ENCODE data around the gene TMEM63C.

The TMEM63C gene

GRCh38 chr14:77178656-77179055 lies 2.9 kb upstream of the TMEM63C start:
- Histone ChIP-seq H3K9me3 (ENCODE audit: control insufficient read depth in 5 of 5, low read length in 5 of 5) (no peaks in the 10 kb centered on the region), H3K4me3 (ENCODE audit: low read depth in 1 of 5, low read length in 5 of 5) (no peak overlapping the region), H3K36me3 (ENCODE audit: control insufficient read depth in 5 of 5, insufficient read depth in 5 of 5, low read length in 5 of 5) (no peaks in the 10 kb centered on the region), H3K27ac (ENCODE audit: low read depth, low read length) (no peak overlapping the region), H3K9ac (ENCODE audit: low read length in 5 of 5) (no peak overlapping the region), H3K4me1 (ENCODE audit: control insufficient read depth in 5 of 5, insufficient read depth in 5 of 5, low read length in 5 of 5) (peaks cover 0 to 11% (median 9%) of the 10 kb centered on the region in 5 donors), H3K27me3 (ENCODE audit: control insufficient read depth in 5 of 5, insufficient read depth in 4 of 5, low read length in 5 of 5) (peaks cover 16 to 36% (median 32%) of the 10 kb centered on the region in 5 donors)

DNA sequence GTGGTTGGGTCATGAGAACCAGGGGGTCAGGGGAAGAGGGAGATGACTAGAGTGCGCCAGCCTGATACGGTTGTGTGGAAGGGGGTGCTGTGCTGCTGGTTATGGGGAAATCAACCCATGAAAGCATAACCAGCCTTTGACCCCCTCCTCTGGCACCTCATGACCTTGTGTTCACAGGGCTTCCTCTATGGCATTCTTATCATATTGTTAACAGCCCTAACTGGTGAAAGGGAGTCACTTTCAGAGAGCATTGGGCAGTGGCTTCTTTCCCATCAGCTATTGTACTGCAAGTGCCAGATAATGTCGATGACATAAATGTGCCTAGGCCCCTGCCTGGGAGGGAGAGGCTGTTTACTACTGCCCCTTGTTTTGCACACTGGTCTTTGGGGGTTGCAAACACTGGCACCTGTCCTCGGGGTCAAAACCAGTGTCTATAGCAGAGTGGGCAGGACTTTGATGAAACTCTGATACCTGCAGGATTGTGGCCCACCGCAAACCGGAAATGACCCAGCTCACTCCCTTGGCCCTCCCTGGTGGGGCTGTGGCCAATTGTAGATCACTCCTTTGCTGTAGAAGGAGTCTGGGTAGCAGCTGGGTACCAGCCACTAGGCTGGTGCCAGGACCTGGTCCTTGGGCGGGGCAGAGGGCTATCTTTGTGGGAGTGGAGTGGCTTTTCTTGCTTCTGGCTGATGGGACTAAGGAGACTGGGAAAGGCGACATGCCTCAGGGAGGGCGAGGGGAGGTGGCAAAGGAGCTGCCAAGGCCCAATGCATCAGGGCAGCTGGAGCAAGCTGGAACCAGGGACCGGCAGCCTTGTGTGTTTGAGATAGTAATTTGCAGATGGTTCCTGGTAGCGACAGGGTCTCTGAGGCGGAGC lies 634 bp upstream of the TMEM63C start:
- Histone ChIP-seq H3K4me3 (ENCODE audit: low read depth in 1 of 5, low read length in 5 of 5) (no peak overlapping the region), H3K9ac (ENCODE audit: low read length in 5 of 5) (no peak overlapping the region), H3K36me3 (ENCODE audit: control insufficient read depth in 5 of 5, insufficient read depth in 5 of 5, low read length in 5 of 5) (no peaks in the 10 kb centered on the region), H3K27me3 (ENCODE audit: control insufficient read depth in 5 of 5, insufficient read depth in 4 of 5, low read length in 5 of 5) (peaks cover 16 to 51% (median 43%) of the 10 kb centered on the region in 5 donors), H3K4me1 (ENCODE audit: control insufficient read depth in 5 of 5, insufficient read depth in 5 of 5, low read length in 5 of 5) (peaks cover 0 to 11% (median 9%) of the 10 kb centered on the region in 5 donors), H3K9me3 (ENCODE audit: control insufficient read depth in 5 of 5, low read length in 5 of 5) (no peaks in the 10 kb centered on the region), H3K27ac (ENCODE audit: low read depth, low read length) (no peak overlapping the region)

- Histone ChIP-seq H3K27ac (ENCODE audit: low read depth, low read length) (no peak overlapping the region), H3K36me3 (ENCODE audit: control insufficient read depth in 5 of 5, insufficient read depth in 5 of 5, low read length in 5 of 5) (no peaks in the 10 kb centered on the region), H3K27me3 (ENCODE audit: control insufficient read depth in 5 of 5, insufficient read depth in 4 of 5, low read length in 5 of 5) (peaks cover 16 to 56% (median 54%) of the 10 kb centered on the region in 5 donors), H3K9ac (ENCODE audit: low read length in 5 of 5) (no peak overlapping the region), H3K4me1 (ENCODE audit: control insufficient read depth in 5 of 5, insufficient read depth in 5 of 5, low read length in 5 of 5) (peaks cover 0 to 11% (median 9%) of the 10 kb centered on the region in 5 donors), H3K4me3 (ENCODE audit: low read depth in 1 of 5, low read length in 5 of 5) (no peak overlapping the region), H3K9me3 (ENCODE audit: control insufficient read depth in 5 of 5, low read length in 5 of 5) (no peaks in the 10 kb centered on the region)
These were observed 2.3 kb downstream of the TMEM63C start for GRCh38 chr14:77183896-77184295.

GRCh38 chr14:77184396-77185092 lies 2.9 kb downstream of the TMEM63C start:
- H3K4me3 ChIP-seq (ENCODE audit: low read depth in 1 of 5, low read length in 5 of 5): no peak overlapping the region
- peaks cover 0 to 11% (median 9%) of the 10 kb centered on the region in 5 donors for H3K4me1 ChIP-seq (ENCODE audit: control insufficient read depth in 5 of 5, insufficient read depth in 5 of 5, low read length in 5 of 5)
- H3K27me3 ChIP-seq (ENCODE audit: control insufficient read depth in 5 of 5, insufficient read depth in 4 of 5, low read length in 5 of 5): peaks cover 16 to 57% (median 54%) of the 10 kb centered on the region in 5 donors
- H3K36me3 ChIP-seq (ENCODE audit: control insufficient read depth in 5 of 5, insufficient read depth in 5 of 5, low read length in 5 of 5): no peaks in the 10 kb centered on the region
- no peaks in the 10 kb centered on the region for H3K9me3 ChIP-seq (ENCODE audit: control insufficient read depth in 5 of 5, low read length in 5 of 5)
- H3K9ac ChIP-seq (ENCODE audit: low read length in 5 of 5): no peak overlapping the region
- no peak overlapping the region for H3K27ac ChIP-seq (ENCODE audit: low read depth, low read length)

DNA sequence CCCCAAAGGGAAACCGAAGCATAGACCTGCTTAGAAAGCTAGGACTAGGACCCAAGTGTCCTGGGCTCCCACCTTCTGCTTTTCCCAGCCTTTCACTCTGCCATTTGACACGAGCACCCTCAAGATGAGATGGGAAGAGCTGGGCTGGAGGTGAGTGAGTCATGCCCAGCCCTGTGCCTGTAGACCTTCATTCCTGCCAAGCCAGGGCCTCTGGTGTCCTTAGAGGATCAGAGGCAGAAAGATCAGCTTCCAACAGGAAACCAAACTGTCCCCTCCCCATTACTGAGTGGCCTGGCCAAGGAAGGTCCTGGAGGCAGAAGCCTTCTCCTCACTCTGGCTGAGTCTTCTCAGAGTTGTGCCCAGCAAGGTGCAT lies 3.5 kb downstream of the TMEM63C start:
- H3K27me3 ChIP-seq (ENCODE audit: control insufficient read depth in 5 of 5, insufficient read depth in 4 of 5, low read length in 5 of 5): peaks cover 16 to 58% (median 54%) of the 10 kb centered on the region in 5 donors
- H3K27ac ChIP-seq (ENCODE audit: low read depth, low read length): no peak overlapping the region
- H3K36me3 ChIP-seq (ENCODE audit: control insufficient read depth in 5 of 5, insufficient read depth in 5 of 5, low read length in 5 of 5): no peaks in the 10 kb centered on the region
- no peak overlapping the region for H3K9ac ChIP-seq (ENCODE audit: low read length in 5 of 5)
- H3K9me3 ChIP-seq (ENCODE audit: control insufficient read depth in 5 of 5, low read length in 5 of 5): no peaks in the 10 kb centered on the region
- peaks cover 0 to 11% (median 9%) of the 10 kb centered on the region in 5 donors for H3K4me1 ChIP-seq (ENCODE audit: control insufficient read depth in 5 of 5, insufficient read depth in 5 of 5, low read length in 5 of 5)
- H3K4me3 ChIP-seq (ENCODE audit: low read depth in 1 of 5, low read length in 5 of 5): no peak overlapping the region

DNA sequence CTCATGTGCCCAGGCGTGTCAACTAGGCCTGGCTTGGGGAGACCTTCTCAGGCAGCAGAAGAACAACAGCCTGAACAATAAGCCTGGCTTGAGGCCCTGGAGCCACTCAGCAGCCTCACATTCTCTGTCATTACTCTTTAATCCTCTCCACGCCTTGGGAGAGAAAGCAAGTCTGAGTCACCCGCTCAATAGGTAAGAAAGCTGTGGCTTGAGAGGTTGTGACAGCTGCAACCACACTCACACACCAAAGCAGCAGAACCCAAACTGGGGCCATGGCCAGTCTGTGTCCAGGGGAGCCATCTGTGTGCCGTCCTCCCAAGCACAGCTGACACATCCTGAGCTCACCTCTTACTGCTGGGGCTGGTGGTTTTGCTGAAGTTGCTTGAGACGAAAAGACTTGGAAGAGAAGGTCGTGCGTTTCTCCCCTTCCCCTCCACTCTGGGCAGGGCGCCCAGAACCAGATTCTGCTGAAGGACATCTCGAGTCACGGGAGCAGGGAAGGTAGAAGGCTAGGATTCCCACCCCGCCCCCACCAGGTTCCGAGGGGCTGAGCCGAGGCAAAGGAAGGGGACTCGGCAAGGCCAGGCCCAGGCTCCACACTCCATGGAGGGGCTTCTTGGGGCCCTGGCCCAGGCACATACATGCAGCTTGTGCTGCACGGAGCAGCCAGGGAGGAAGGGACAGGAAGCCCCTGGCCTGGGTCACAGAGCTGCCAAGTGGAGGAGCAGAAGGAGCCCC lies 5.5 kb downstream of the TMEM63C start:
- Histone ChIP-seq H3K36me3 (ENCODE audit: control insufficient read depth in 5 of 5, insufficient read depth in 5 of 5, low read length in 5 of 5) (no peaks in the 10 kb centered on the region), H3K27me3 (ENCODE audit: control insufficient read depth in 5 of 5, insufficient read depth in 4 of 5, low read length in 5 of 5) (peaks cover 3 to 43% (median 38%) of the 10 kb centered on the region in 5 donors), H3K9ac (ENCODE audit: low read length in 5 of 5) (no peak overlapping the region), H3K27ac (ENCODE audit: low read depth, low read length) (no peak overlapping the region), H3K9me3 (ENCODE audit: control insufficient read depth in 5 of 5, low read length in 5 of 5) (no peaks in the 10 kb centered on the region), H3K4me3 (ENCODE audit: low read depth in 1 of 5, low read length in 5 of 5) (no peak overlapping the region), H3K4me1 (ENCODE audit: control insufficient read depth in 5 of 5, insufficient read depth in 5 of 5, low read length in 5 of 5) (peaks cover 0 to 3% (median 3%) of the 10 kb centered on the region in 5 donors)

DNA sequence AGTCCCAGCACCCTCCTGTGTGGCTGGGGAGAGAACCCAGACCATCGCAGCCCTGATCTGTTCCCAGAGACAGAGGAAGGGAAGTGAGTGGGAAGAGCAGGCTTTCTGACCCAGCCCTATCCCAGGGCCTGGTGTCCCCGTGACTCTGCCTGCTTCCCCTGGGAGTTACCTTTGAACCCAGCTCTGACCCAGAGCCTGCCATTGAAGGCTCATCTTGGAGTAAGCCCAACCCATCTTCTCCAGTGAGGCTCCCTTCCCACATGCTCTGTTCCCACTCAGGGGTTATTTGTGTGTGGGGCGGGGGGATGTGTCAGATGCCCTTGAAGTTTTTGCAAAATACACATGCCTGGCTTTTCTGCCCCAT lies 6.0 kb downstream of the TMEM63C start:
- H3K9ac ChIP-seq (ENCODE audit: low read length in 5 of 5): no peak overlapping the region
- no peaks in the 10 kb centered on the region for H3K9me3 ChIP-seq (ENCODE audit: control insufficient read depth in 5 of 5, low read length in 5 of 5)
- no peaks in the 10 kb centered on the region for H3K36me3 ChIP-seq (ENCODE audit: control insufficient read depth in 5 of 5, insufficient read depth in 5 of 5, low read length in 5 of 5)
- H3K27me3 ChIP-seq (ENCODE audit: control insufficient read depth in 5 of 5, insufficient read depth in 4 of 5, low read length in 5 of 5): peaks cover 0 to 37% (median 32%) of the 10 kb centered on the region in 5 donors
- H3K4me3 ChIP-seq (ENCODE audit: low read depth in 1 of 5, low read length in 5 of 5): no peak overlapping the region
- H3K4me1 ChIP-seq (ENCODE audit: control insufficient read depth in 5 of 5, insufficient read depth in 5 of 5, low read length in 5 of 5): no peaks in the 10 kb centered on the region
- no peak overlapping the region for H3K27ac ChIP-seq (ENCODE audit: low read depth, low read length)

- no peak overlapping the region for H3K9ac ChIP-seq (ENCODE audit: low read length in 5 of 5)
- no peak overlapping the region for H3K4me3 ChIP-seq (ENCODE audit: low read depth in 1 of 5, low read length in 5 of 5)
- no peak overlapping the region for H3K27ac ChIP-seq (ENCODE audit: low read depth, low read length)
- H3K36me3 ChIP-seq (ENCODE audit: control insufficient read depth in 5 of 5, insufficient read depth in 5 of 5, low read length in 5 of 5): no peaks in the 10 kb centered on the region
- no peaks in the 10 kb centered on the region for H3K4me1 ChIP-seq (ENCODE audit: control insufficient read depth in 5 of 5, insufficient read depth in 5 of 5, low read length in 5 of 5)
- peaks cover 0 to 24% (median 14%) of the 10 kb centered on the region in 5 donors for H3K27me3 ChIP-seq (ENCODE audit: control insufficient read depth in 5 of 5, insufficient read depth in 4 of 5, low read length in 5 of 5)
- no peaks in the 10 kb centered on the region for H3K9me3 ChIP-seq (ENCODE audit: control insufficient read depth in 5 of 5, low read length in 5 of 5)
These were observed 7.9 kb downstream of the TMEM63C start for GRCh38 chr14:77189479-77189878.

DNA sequence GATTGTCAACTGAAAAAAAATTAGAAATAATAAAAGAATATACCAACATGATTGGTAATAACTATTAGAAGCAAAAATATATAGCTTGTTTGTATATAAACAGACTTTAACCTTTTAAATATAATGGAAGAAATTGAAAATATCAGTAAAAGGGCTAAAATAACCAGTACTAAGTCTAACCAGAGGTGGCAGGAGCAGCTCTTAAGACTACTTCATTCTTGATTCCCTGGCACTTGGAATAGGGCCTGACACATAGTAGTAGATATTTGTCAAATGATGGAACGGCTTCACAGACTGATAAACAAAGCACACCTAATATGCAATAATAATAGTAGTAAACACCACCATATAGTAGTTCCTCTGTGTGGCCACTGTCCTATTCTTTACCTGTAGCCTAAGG lies 9.4 kb downstream of the TMEM63C start:
- H3K4me1 ChIP-seq (ENCODE audit: control insufficient read depth in 5 of 5, insufficient read depth in 5 of 5, low read length in 5 of 5): no peaks in the 10 kb centered on the region
- H3K9me3 ChIP-seq (ENCODE audit: control insufficient read depth in 5 of 5, low read length in 5 of 5): no peaks in the 10 kb centered on the region
- no peak overlapping the region for H3K4me3 ChIP-seq (ENCODE audit: low read depth in 1 of 5, low read length in 5 of 5)
- H3K27me3 ChIP-seq (ENCODE audit: control insufficient read depth in 5 of 5, insufficient read depth in 4 of 5, low read length in 5 of 5): peaks cover 1 to 19% (median 14%) of the 10 kb centered on the region in 5 donors
- no peak overlapping the region for H3K9ac ChIP-seq (ENCODE audit: low read length in 5 of 5)
- no peak overlapping the region for H3K27ac ChIP-seq (ENCODE audit: low read depth, low read length)
- H3K36me3 ChIP-seq (ENCODE audit: control insufficient read depth in 5 of 5, insufficient read depth in 5 of 5, low read length in 5 of 5): no peaks in the 10 kb centered on the region
